T-helper 9 cell (primary cell): Measurements from ENCODE around the gene RALGAPB.

ENCODE experiments used
- DNase-seq: peaks from one replicate; pipeline ENCODE4 v3.0.0-alpha.2; 2020

Gene RALGAPB

DNA sequence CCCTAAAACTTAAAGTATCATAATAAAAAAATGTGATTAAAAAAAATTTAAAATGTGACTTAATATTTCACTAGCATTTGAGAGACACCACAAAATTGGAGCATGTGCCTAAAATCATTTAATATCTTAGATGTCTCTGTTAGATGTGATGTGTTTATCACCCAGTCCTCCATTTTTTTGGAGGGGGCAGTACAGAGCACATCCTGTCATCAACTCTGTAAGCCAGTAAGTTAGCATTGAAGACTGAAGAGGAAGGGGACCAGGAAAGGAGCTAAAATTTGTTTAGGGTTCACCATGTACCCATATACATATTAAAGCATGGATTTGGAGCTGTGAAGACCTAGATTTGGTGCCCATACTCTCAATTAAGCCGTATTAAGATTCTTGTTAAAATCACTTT is 77.6 kb downstream of the RALGAPB start:
- no peak for DNase-seq

GRCh38 chr20:38551056-38551626 is 78.5 kb downstream of the RALGAPB start:
- DNase-seq: no peak

DNA sequence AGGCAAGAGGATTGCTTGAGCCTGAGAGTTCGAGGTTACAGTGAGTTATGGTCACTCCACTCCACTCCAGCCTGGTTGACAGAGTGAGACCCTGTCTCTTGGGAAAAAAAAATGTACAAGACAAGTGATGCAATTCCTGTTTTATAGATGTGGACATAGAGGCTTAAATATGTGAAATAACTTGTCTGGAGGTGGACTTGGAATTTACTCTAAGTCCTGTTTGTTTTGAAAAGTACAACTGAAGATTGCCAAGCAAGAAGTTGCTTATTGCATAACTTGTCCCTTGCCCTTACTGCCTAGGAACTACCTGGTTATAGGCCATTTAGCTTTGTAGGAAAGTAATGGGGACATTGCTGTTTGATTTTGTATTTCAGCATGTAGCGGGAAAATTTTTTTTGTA is 82.3 kb downstream of the RALGAPB start:
- no peak for DNase-seq

GRCh38 chr20:38555395-38555794 is 82.8 kb downstream of the RALGAPB start:
- DNase-seq: no peak

DNA sequence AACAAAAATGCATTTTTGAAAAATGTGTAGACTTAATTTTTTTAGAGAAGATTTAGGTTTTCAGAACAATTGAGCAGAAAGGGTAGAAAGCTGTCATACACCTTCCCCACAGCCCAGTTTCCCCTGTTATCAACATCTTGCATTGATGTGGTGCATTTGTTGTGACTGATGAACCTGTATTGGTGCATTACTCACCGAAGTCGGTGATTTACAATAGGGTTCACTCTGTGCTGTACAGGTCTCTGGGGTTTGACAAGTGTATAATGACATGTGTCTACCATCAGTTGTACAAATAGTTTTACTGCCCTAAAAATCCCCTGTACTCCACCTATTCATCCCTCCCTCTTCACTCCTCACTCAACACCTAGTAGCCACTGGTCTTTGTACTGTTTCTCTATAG is 84.5 kb downstream of the RALGAPB start:
- DNase-seq: no peak

- no peak for DNase-seq
These were observed 86.1 kb downstream of the RALGAPB start for GRCh38 chr20:38558596-38559360.

DNA sequence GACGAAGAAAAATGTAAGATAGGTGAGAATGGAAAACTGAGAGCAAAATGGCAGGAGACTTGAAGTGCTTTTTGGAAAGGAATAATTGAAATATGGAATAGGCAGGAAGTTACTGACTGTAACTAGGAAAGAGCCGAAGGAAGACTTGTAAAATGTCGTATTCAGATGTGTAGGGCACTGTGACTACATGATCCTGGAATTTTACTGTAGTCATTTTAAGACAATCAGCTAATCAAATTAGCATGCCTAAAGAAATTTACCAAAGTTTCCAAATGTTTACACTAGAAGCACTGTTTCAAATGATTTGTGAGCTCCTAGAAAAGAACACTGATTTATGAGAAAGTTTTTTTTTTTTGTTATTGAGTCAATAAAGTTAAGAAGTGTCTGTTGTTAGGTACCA is 87.1 kb downstream of the RALGAPB start:
- no peak for DNase-seq

- DNase-seq: no peak
These were observed 91.3 kb downstream of the RALGAPB start for GRCh38 chr20:38563802-38564431.

DNA sequence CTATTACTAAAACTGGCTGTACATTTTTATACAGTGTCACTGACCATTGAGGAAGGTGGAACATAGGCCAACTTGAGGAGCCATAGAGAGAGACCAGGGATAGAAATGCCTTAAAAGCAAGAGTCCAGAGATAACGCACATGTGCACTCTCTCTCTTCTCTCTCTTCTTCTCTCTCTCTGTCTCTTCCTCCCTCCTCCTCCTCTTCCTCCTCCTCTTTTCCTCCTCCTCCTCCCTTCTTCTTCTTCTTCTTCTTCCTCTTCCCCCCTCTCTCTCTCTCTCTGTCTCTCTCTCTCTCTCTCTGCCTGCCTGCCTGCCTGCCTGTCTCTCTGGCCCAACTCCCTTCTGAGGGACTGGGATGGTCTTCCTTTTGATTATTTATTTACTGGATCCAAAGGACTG is 92.0 kb downstream of the RALGAPB start:
- no peak for DNase-seq

- no peak for DNase-seq
These were observed 93.5 kb downstream of the RALGAPB start for GRCh38 chr20:38566036-38566598.

- DNase-seq: no peak
These were observed 97.3 kb downstream of the RALGAPB start for GRCh38 chr20:38569747-38570525.

DNA sequence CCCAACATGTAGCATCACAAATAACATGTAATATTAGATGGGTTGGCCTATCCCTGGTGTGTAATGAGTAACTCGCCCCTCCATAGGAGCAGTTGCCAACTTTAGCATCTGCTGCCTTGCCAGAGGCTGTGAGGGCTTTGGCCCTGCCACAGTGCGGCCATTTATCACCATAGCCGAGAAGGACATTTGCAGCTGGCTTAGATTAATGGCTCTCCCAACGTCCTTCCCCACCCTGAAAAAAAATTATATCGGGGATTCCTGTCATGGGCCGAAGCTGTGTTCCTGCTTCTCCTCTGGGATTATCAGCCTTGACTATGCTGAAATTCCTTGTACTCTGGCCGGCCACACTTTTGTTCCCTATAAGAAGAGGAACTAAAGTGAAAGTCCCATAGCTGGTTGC is 100.8 kb downstream of the RALGAPB start:
- DNase-seq: no peak

DNA sequence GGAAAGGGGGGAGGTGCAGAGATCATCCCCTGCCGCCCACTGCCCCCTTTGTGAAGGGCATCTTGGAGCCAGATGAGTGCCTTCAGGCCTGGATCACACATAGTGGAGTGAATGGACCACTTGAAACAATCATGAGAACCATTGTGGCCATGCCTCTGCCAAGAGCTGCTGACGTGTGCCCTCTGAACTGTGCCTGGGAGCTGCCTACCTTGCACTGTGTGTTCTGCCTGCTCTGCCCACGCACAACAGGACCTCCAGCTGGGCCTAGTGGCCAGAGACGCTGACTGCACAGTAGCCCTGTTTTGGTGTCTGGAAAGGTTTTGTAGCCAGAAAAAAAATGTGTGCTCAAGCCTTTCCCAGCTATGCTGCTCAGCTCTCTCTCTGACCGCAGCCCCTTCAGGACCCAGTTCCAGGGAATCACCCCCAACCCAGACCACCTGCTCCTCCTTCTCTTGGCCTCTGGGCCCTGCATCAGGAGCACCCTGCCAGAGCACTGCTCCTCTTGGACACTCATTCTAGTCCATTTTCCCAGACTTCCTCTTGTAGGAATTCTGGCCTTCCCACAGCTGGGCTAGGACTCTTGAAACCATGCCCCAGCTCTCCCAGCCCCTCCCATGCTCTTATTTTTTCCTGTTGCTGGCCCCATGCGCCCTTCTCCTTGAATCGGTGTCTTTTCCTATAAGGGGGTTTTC is 106.7 kb downstream of the RALGAPB start:
- DNase-seq: no peak

- no peak for DNase-seq
These were observed 107.3 kb downstream of the RALGAPB start for GRCh38 chr20:38579921-38580320.

DNA sequence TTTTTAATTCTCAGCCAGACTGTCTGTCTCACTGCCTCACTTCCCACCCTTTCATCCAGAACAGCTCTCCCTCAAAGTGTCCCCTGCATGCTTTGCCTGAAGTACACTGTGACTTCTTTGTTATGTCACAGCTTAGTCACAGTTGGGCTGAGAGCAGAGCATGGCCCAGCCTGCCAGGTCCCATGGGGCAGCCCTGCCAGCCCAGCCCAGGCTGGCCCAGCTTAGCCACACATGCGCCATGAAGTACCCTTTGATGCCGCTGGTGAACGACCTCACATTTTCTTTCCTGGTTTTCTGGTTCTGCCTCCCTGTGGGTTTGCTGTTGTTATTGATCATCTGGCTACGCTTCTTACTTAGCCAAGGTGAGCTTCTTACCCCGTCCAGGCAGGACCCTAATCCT is 108.4 kb downstream of the RALGAPB start, which contains the start of gene ADIG:
ADIG (plus strand) TSS at position 185 of the 400 bp plus-strand sequence; CDS start at position 239, 54 bp downstream.
- DNase-seq: no peak

GRCh38 chr20:38581830-38582358 is 109.3 kb downstream of the RALGAPB start:
- DNase-seq: no peak

- DNase-seq: no peak
These were observed 110.7 kb downstream of the RALGAPB start for GRCh38 chr20:38583306-38583705.

GRCh38 chr20:38584099-38584763 is 111.6 kb downstream of the RALGAPB start:
- DNase-seq: no peak

- DNase-seq: no peak
These were observed 112.9 kb downstream of the RALGAPB start for GRCh38 chr20:38585404-38586180.

DNA sequence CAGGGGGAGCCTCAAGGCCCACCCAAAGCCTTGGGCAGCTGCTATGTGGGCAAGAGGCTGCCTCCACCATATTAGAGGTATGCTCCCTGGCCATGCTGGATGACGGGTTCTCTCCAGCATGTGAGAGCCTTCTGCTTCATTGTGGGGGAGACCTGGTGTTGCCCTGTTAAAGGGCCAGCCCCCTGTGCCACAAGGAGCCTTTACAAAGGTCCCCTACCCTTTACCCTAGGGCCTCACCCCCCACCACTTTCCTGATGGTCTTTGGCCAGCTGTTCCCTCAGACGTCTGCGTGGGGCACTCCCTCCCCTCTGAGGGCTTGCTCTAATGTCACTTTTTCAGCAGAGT is 113.5 kb downstream of the RALGAPB start:
- no peak for DNase-seq

DNA sequence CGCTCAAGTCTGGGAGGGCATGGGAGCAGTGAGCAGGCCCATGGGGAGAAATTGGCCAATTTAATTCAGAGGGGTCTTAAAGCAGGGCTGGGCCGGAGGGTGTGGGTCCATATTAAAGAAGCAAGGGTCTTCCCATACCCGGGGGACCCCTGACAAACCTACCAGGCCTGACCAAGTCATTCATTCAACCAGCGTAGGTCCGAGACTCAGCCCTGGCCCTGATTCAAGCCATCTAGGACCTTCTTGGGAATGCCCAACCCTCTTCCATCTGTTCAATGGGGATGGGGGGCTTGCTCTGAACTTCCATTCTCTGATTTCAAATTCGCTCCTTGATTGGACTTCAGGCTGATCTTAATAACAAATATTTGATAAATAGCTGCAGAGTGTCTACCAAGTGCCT is 115.7 kb downstream of the RALGAPB start:
- DNase-seq: no peak
